PFSK-1 (cell line): ENCODE measurements around the gene CTNNBL1.

Source experiments
- POLR2AphosphoS5 ChIP-seq: IDR thresholded peaks from 2 replicates; pipeline ENCODE4 v1.6.1; 2012; ENCODE audit warnings: low read depth, mild to moderate bottlenecking, control low read depth, low read length, moderate library complexity
- TF ChIP-seq, protein P1 (sequence below), 2 experiments: IDR thresholded peaks; 2 replicates each; pipeline versions ENCODE4 v1.6.1 to v1.8.0; 2011 to 2012; ENCODE audit warnings: low read depth in 2 of 2, low read length in 2 of 2, control low read depth in 1 of 2, inconsistent platforms in 1 of 2, mild to moderate bottlenecking in 1 of 2, moderate library complexity in 1 of 2; ENCODE audit not compliant: insufficient read depth in 1 of 2

- TF ChIP-seq, protein P1, sequence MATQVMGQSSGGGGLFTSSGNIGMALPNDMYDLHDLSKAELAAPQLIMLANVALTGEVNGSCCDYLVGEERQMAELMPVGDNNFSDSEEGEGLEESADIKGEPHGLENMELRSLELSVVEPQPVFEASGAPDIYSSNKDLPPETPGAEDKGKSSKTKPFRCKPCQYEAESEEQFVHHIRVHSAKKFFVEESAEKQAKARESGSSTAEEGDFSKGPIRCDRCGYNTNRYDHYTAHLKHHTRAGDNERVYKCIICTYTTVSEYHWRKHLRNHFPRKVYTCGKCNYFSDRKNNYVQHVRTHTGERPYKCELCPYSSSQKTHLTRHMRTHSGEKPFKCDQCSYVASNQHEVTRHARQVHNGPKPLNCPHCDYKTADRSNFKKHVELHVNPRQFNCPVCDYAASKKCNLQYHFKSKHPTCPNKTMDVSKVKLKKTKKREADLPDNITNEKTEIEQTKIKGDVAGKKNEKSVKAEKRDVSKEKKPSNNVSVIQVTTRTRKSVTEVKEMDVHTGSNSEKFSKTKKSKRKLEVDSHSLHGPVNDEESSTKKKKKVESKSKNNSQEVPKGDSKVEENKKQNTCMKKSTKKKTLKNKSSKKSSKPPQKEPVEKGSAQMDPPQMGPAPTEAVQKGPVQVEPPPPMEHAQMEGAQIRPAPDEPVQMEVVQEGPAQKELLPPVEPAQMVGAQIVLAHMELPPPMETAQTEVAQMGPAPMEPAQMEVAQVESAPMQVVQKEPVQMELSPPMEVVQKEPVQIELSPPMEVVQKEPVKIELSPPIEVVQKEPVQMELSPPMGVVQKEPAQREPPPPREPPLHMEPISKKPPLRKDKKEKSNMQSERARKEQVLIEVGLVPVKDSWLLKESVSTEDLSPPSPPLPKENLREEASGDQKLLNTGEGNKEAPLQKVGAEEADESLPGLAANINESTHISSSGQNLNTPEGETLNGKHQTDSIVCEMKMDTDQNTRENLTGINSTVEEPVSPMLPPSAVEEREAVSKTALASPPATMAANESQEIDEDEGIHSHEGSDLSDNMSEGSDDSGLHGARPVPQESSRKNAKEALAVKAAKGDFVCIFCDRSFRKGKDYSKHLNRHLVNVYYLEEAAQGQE (IDR thresholded peaks at IDR 0.05; ENCODE audit: insufficient read depth in 1 of 2, low read depth in 2 of 2, low read length in 2 of 2), result no peak
- no peak for TF ChIP-seq POLR2AphosphoS5
These were observed 79.5 kb downstream of the CTNNBL1 start for GRCh38 chr20:37773291-37773826.
